Fibroblast of lung (primary cell): ENCODE data around the gene ARHGAP10. TPM values are rescaled to one million over a fixed set of nuclear protein-coding genes. Genes with fewer than 3 reads are reported as not detected.

Experiments used
- DNase-seq, 2 donors: peaks; one replicate each; pipeline versions ENCODE4 v3.0.0 to v3.0.0-alpha.2; 2010; ENCODE audit warnings: low read depth in 2 of 2
- H2AFZ ChIP-seq: 2 replicates; pipeline ENCODE4 v1.5.1; 2012; ENCODE audit warnings: low read length, control low read depth, inconsistent platforms
- H3K27ac ChIP-seq: 2 replicates; pipeline ENCODE4 v1.5.1; 2011; ENCODE audit warnings: low read length, control low read depth; ENCODE audit not compliant: insufficient read depth
- H3K27me3 ChIP-seq: 2 replicates; pipeline ENCODE4 v1.5.1; 2011; ENCODE audit warnings: mild to moderate bottlenecking, low read length; ENCODE audit not compliant: control insufficient read depth, insufficient read depth
- H3K36me3 ChIP-seq: 2 replicates; pipeline ENCODE4 v1.5.1; 2011; ENCODE audit warnings: low read length; ENCODE audit not compliant: control insufficient read depth, insufficient read depth
- H3K4me1 ChIP-seq: 2 replicates; pipeline ENCODE4 v1.5.1; 2011; ENCODE audit warnings: low read length; ENCODE audit not compliant: control insufficient read depth, insufficient read depth; ENCODE audit errors: extremely low read depth
- H3K4me2 ChIP-seq: 2 replicates; pipeline ENCODE4 v1.5.1; 2011; ENCODE audit warnings: low read length, control low read depth; ENCODE audit not compliant: insufficient read depth; ENCODE audit errors: extremely low read depth
- H3K4me3 ChIP-seq, 4 experiments: fragments of 200-600 bp in 1 of 4; sonication (generic) in 1 of 4; replicated peaks in 1 of 4; 2 replicates each; pipeline ENCODE4 v1.5.1; 2011 to 2016; ENCODE audit warnings: low read length in 4 of 4, low read depth in 3 of 4, mild to moderate bottlenecking in 3 of 4, control low read depth in 2 of 4, inconsistent platforms in 1 of 4, mixed read lengths in 1 of 4; ENCODE audit not compliant: insufficient read depth in 1 of 4; ENCODE audit errors: control extremely low read depth in 1 of 4
- H3K79me2 ChIP-seq: 2 replicates; pipeline ENCODE4 v1.5.1; 2012; ENCODE audit warnings: mild to moderate bottlenecking, low read length, inconsistent platforms; ENCODE audit not compliant: control insufficient read depth, insufficient read depth
- H3K9ac ChIP-seq: 2 replicates; pipeline ENCODE4 v1.5.1; 2011; ENCODE audit warnings: mild to moderate bottlenecking, low read length, control low read depth; ENCODE audit not compliant: insufficient read depth
- H3K9me3 ChIP-seq: 2 replicates; pipeline ENCODE4 v1.5.1; 2012; ENCODE audit warnings: low read depth, low read length; ENCODE audit not compliant: control insufficient read depth, insufficient read depth
- H4K20me1 ChIP-seq: 2 replicates; pipeline ENCODE4 v1.5.1; 2011; ENCODE audit warnings: low read length; ENCODE audit not compliant: control insufficient read depth, insufficient read depth; ENCODE audit errors: extremely low read depth
- EZH2 ChIP-seq: IDR thresholded peaks from 2 replicates; pipeline ENCODE4 v1.5.1; 2012; ENCODE audit warnings: low read length, control low read depth, mild to moderate bottlenecking; ENCODE audit errors: missing control alignments
- polyA plus RNA-seq, 2 donors: library from polyadenylated mRNA; depleted of rRNA in 1 of 2; stranded (reverse) in 1 of 2; unstranded in 1 of 2; fragments of >200 nt; gene quantifications; 2 replicates each; pipeline ENCODE4 v1.2.1, GENCODE V29; 2011 to 2012; ENCODE audit warnings: missing spikeins in 1 of 2
- total RNA-seq: library from RNA; depleted of rRNA; stranded (reverse); fragments of >200 nt; gene quantifications from 2 replicates; pipeline ENCODE4 v1.2.1, GENCODE V29; 2014
- TF ChIP-seq, protein P1 (sequence below), 2 donors: IDR thresholded peaks in 1 of 2; conservative IDR thresholded peaks in 1 of 2; 1 replicate in 1 of 2; 2 replicates in 1 of 2; pipeline ENCODE4 v1.5.1; 2011 to 2012; ENCODE audit warnings: low read length in 2 of 2, control low read depth in 1 of 2, inconsistent platforms in 1 of 2, low read depth in 1 of 2, mild to moderate bottlenecking in 1 of 2

Gene ARHGAP10
- total and polyA plus RNA-seq, 2 donors (not counting 1 experiment from before 2014, with no cell fraction given): 21.6 to 35.8 TPM

DNA sequence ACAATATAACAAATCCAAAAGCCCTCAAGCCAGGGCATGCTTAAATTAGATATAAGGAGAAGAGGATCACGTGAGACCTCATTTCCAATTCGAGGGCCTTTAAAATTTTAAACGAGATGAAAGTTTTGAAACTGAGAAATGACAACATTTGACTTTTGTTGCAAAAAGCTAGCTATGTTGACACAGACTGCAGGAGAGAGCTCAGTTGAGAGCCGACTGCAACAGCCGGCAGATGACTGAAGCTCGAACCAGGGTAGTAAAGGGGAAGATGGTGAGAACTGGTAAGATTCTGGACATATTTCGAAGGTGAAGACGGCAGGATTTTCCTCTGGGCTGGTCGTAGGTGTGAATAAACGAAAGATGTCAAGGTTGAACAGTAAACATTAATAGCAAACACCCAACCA lies 48.7 kb upstream of the ARHGAP10 start:
- Histone ChIP-seq H2AFZ (peak overlapping the region; percentile 73), H3K9me3 (no peaks in the 10 kb centered on the region), H3K4me2 (peak overlapping the region; percentile 91), H3K27me3 (no peaks in the 10 kb centered on the region), H3K27ac (peak overlapping the region; percentile 90), H3K79me2 (peaks cover 17% of the 10 kb centered on the region), H4K20me1 (no peaks in the 10 kb centered on the region), H3K9ac (peak overlapping the region; percentile 82), H3K4me3 (peak overlapping the region; percentile 70 to 97 (median 75)), H3K4me1 (peaks cover 9% of the 10 kb centered on the region), H3K36me3 (no peaks in the 10 kb centered on the region)
- TF ChIP-seq EZH2: no peak
- TF ChIP-seq, protein P1, sequence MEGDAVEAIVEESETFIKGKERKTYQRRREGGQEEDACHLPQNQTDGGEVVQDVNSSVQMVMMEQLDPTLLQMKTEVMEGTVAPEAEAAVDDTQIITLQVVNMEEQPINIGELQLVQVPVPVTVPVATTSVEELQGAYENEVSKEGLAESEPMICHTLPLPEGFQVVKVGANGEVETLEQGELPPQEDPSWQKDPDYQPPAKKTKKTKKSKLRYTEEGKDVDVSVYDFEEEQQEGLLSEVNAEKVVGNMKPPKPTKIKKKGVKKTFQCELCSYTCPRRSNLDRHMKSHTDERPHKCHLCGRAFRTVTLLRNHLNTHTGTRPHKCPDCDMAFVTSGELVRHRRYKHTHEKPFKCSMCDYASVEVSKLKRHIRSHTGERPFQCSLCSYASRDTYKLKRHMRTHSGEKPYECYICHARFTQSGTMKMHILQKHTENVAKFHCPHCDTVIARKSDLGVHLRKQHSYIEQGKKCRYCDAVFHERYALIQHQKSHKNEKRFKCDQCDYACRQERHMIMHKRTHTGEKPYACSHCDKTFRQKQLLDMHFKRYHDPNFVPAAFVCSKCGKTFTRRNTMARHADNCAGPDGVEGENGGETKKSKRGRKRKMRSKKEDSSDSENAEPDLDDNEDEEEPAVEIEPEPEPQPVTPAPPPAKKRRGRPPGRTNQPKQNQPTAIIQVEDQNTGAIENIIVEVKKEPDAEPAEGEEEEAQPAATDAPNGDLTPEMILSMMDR (conservative IDR thresholded peaks at IDR 0.05 in 1 of 2, IDR thresholded peaks at IDR 0.05 in 1 of 2; ENCODE audit: low read depth in 1 of 2, low read length in 2 of 2): no peak
- DNase-seq: peak; percentile 29 to 47

DNA sequence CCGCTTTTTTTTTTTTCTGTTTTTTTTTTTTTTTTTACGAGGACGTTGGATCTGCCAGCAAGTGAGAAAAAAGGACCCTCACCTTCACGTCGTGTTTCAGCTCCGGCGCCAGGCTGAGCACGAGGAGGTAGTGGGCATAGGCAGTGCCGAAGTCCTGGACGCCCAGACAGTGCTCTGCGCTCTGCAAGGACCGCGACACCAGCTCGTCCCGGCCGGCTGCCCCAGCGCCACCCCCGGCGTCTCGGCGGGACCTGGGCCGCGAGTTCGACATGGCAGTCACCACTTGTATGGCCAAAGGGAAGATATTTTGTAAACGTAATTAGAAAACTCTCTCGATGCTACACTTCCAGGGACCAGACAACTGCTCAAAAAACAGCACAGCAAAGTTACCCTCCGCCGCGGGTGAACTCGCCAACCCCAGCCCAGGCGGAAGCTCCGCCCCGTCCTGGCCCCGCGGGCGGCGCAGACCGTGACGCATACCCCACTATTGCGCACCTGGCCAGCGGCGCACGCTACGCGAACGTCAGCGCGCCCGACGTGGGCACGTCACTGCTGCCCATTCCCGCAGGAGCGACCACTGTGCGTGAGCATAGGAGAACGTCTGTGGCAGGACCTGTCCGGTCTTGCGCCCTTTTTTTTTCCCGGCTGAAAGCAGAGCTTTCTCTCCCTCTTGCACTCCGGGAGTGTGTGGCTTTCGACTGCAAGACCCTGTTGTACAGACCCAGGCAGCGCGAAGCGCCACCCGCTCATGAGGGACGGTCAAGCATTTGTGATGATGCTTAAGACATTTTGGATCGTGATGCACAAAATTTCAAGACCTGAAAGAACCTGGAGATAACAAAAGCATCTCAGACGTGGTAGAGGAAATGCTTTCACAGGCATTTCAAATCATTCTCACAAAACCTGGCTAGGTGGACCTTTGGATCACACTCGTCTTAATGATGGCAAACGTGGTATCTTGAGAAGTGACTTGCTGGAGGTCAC lies 47.9 kb upstream of the ARHGAP10 start, which contains the start of gene PRMT9:
Gene PRMT9, minus strand, starts transcription at position 447 of the 984 bp plus-strand sequence. Its CDS starts 176 bp downstream, at position 271.
- Histone ChIP-seq H2AFZ (peak within 1 kb of the TSS; percentile 93), H3K79me2 (peaks cover 17% of the 10 kb centered on the region), H3K9me3 (no peaks in the 10 kb centered on the region), H3K4me2 (peak within 1 kb of the TSS; percentile 94), H3K9ac (peak within 1 kb of the TSS; percentile 82), H3K27me3 (no peaks in the 10 kb centered on the region), H4K20me1 (no peaks in the 10 kb centered on the region), H3K4me1 (peaks cover 5% of the 10 kb centered on the region), H3K27ac (peak within 1 kb of the TSS; percentile 90), H3K36me3 (no peaks in the 10 kb centered on the region), H3K4me3 (peak within 1 kb of the TSS; percentile 70 to 97 (median 75))
- TF ChIP-seq EZH2: no peak
- TF ChIP-seq, protein P1 (conservative IDR thresholded peaks at IDR 0.05 in 1 of 2, IDR thresholded peaks at IDR 0.05 in 1 of 2; ENCODE audit: low read depth in 1 of 2, low read length in 2 of 2): no peak
- peak; percentile 93 to 94 for DNase-seq

DNA sequence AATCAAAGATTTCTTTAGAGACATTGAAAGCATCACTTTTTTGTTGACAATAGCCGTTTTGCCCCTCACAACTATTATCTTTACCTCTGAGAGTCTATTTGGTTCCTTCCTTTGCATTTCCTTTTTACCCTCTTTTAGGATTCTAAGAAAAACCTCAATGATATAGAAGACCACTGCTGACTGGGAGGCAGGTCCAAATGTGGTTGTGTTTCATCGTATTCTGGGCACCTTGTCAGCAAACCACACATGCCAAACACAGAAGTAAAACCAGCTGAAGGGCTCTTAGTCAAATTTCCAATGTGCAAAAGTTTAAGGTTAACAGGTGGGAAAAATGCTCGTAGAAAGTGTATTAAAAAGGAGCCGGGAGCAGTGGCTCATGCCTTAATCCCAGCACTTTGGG lies 42.8 kb upstream of the ARHGAP10 start:
- no peak overlapping the region for H3K4me3 ChIP-seq
- H3K9me3 ChIP-seq: no peaks in the 10 kb centered on the region
- H3K4me2 ChIP-seq: no peak overlapping the region
- H2AFZ ChIP-seq: no peak overlapping the region
- H3K9ac ChIP-seq: no peak overlapping the region
- H3K36me3 ChIP-seq: no peaks in the 10 kb centered on the region
- H4K20me1 ChIP-seq: no peaks in the 10 kb centered on the region
- peaks cover 3% of the 10 kb centered on the region for H3K4me1 ChIP-seq
- no peak for TF ChIP-seq EZH2
- TF ChIP-seq, protein P1 (conservative IDR thresholded peaks at IDR 0.05 in 1 of 2, IDR thresholded peaks at IDR 0.05 in 1 of 2; ENCODE audit: low read depth in 1 of 2, low read length in 2 of 2): no peak
- H3K27ac ChIP-seq: no peak overlapping the region
- H3K79me2 ChIP-seq: no peaks in the 10 kb centered on the region
- no peak for DNase-seq
- peaks cover 2% of the 10 kb centered on the region for H3K27me3 ChIP-seq
